IMR-90 (cell line): ENCODE data around the gene B4GALT5. TPM values are rescaled to one million over a fixed set of nuclear protein-coding genes. Genes with fewer than 3 reads are reported as not detected.

Experiments
- ATAC-seq: fragments of 200-7000 bp; cut with Tn5 transposase; 2 replicates; pipeline ENCODE4 v1.9.1; 2020; ENCODE audit warnings: low read depth, mild to moderate bottlenecking, moderate library complexity
- BruUV-seq: library from RNA; stranded (reverse); fragments of 400-500 nt; replicated peaks from 2 replicates; lab custom pipeline; 2021; lab: Mats Ljungman, UMichigan
- CTCF ChIA-PET: fragments of 300-600 bp; formaldehyde crosslinking; extraction: SDS; loops from one replicate; lab custom pipeline; 2021; ENCODE audit warnings: antibody characterized with exemption; lab: Yijun Ruan, JAX
- POLR2A ChIA-PET: fragments of 300-600 bp; sonication (Branson Sonifier 250); formaldehyde crosslinking; loops from one replicate; lab custom pipeline; 2022; ENCODE audit warnings: antibody characterized with exemption; ENCODE audit not compliant: unreplicated experiment; lab: Charles Lee
- DNase-seq: peaks from one replicate; pipeline ENCODE4 v3.0.0; 2013
- H2AFZ ChIP-seq: replicated peaks from 2 replicates; pipeline ENCODE3; 2013; ENCODE audit warnings: low read length, mild to moderate bottlenecking; ENCODE audit not compliant: poor library complexity
- H2AK5ac ChIP-seq: 2 replicates; pipeline ENCODE4 v1.6.1; 2013; ENCODE audit warnings: low read depth, low read length, inconsistent platforms
- H2AK9ac ChIP-seq: replicated peaks from 2 replicates; pipeline ENCODE3; 2013; ENCODE audit warnings: mild to moderate bottlenecking, low read depth, low read length, moderate library complexity; ENCODE audit not compliant: poor library complexity
- H2BK120ac ChIP-seq: 2 replicates; pipeline ENCODE4 v1.6.1; 2013; ENCODE audit warnings: low read depth, low read length, inconsistent platforms
- H2BK15ac ChIP-seq: 3 replicates; pipeline ENCODE4 v1.6.1; 2013; ENCODE audit warnings: low read depth, low read length, inconsistent platforms
- H2BK20ac ChIP-seq: 2 replicates; pipeline ENCODE4 v1.6.1; 2013; ENCODE audit warnings: low read depth, mild to moderate bottlenecking, inconsistent platforms, low read length, moderate library complexity
- H2BK5ac ChIP-seq: 2 replicates; pipeline ENCODE4 v1.6.1; 2013; ENCODE audit warnings: mild to moderate bottlenecking, low read depth, low read length, inconsistent platforms; ENCODE audit not compliant: poor library complexity, severe bottlenecking
- H3K14ac ChIP-seq: replicated peaks from 2 replicates; pipeline ENCODE4 v1.6.1; 2013; ENCODE audit warnings: low read depth, low read length, inconsistent platforms
- H3K18ac ChIP-seq: 2 replicates; pipeline ENCODE4 v1.6.1; 2013; ENCODE audit warnings: low read depth, low read length, control low read depth
- H3K23ac ChIP-seq: 2 replicates; pipeline ENCODE4 v1.6.1; 2013; ENCODE audit warnings: low read depth, low read length, inconsistent platforms
- H3K27ac ChIP-seq: 2 replicates; pipeline ENCODE4 v1.5.1; 2013; ENCODE audit warnings: mild to moderate bottlenecking, control low read depth, low read length; ENCODE audit not compliant: insufficient read depth
- H3K27me3 ChIP-seq: 2 replicates; pipeline ENCODE4 v1.6.1; 2013; ENCODE audit warnings: low read length; ENCODE audit not compliant: control insufficient read depth, insufficient read depth
- H3K36me3 ChIP-seq: 2 replicates; pipeline ENCODE4 v1.6.1; 2013; ENCODE audit warnings: low read length, mixed read lengths; ENCODE audit not compliant: control insufficient read depth, insufficient read depth
- H3K4ac ChIP-seq: 2 replicates; pipeline ENCODE4 v1.6.1; 2013; ENCODE audit warnings: low read depth, low read length, inconsistent platforms
- H3K4me1 ChIP-seq: 2 replicates; pipeline ENCODE4 v1.6.1; 2013; ENCODE audit warnings: low read length, mixed read lengths; ENCODE audit not compliant: control insufficient read depth, insufficient read depth
- H3K4me2 ChIP-seq: 2 replicates; pipeline ENCODE4 v1.6.1; 2013; ENCODE audit warnings: low read depth, mild to moderate bottlenecking, control low read depth, low read length, moderate library complexity
- H3K4me3 ChIP-seq: 2 replicates; pipeline ENCODE4 v1.5.1; 2013; ENCODE audit warnings: low read depth, mild to moderate bottlenecking, control low read depth, low read length, moderate library complexity; ENCODE audit not compliant: insufficient read depth
- H3K56ac ChIP-seq: 2 replicates; pipeline ENCODE4 v1.6.1; 2013; ENCODE audit warnings: low read length, inconsistent platforms; ENCODE audit not compliant: insufficient read depth; ENCODE audit errors: extremely low read depth
- H3K79me1 ChIP-seq, 2 experiments: 2 replicates each; pipeline ENCODE4 v1.6.1; 2013; ENCODE audit warnings: low read length in 2 of 2, inconsistent platforms in 1 of 2, low read depth in 1 of 2
- H3K9ac ChIP-seq: 2 replicates; pipeline ENCODE4 v1.6.1; 2013; ENCODE audit warnings: low read depth, low read length, control low read depth
- H3K9me1 ChIP-seq: 2 replicates; pipeline ENCODE4 v1.6.1; 2013; ENCODE audit warnings: low read length, inconsistent platforms; ENCODE audit not compliant: insufficient read depth
- H3K9me3 ChIP-seq: 2 replicates; pipeline ENCODE4 v1.6.1; 2013; ENCODE audit warnings: low read length; ENCODE audit not compliant: control insufficient read depth, insufficient read depth
- H4K20me1 ChIP-seq: 2 replicates; pipeline ENCODE4 v1.6.1; 2013; ENCODE audit warnings: low read length, inconsistent platforms; ENCODE audit not compliant: insufficient read depth
- H4K5ac ChIP-seq: 2 replicates; pipeline ENCODE4 v1.6.1; 2013; ENCODE audit warnings: mild to moderate bottlenecking, low read depth, low read length, control low read depth
- H4K8ac ChIP-seq, 2 experiments: 2 replicates each; pipeline ENCODE4 v1.6.1; 2013; ENCODE audit warnings: low read depth in 2 of 2, low read length in 2 of 2, control low read depth in 1 of 2, inconsistent platforms in 1 of 2
- H4K91ac ChIP-seq: 2 replicates; pipeline ENCODE4 v1.6.1; 2013; ENCODE audit warnings: low read depth, low read length, inconsistent platforms; ENCODE audit not compliant: insufficient read depth
- POLR2A ChIP-seq: IDR thresholded peaks from 2 replicates; pipeline ENCODE4 v1.6.1; 2012; ENCODE audit warnings: mild to moderate bottlenecking, low read depth, low read length
- RFX5 ChIP-seq: IDR thresholded peaks from 2 replicates; pipeline ENCODE4 v1.8.0; 2012; ENCODE audit warnings: low read depth, mild to moderate bottlenecking, low read length, moderate library complexity
- SMC3 ChIP-seq: fragments of 150-350 bp; IDR thresholded peaks from 2 replicates; pipeline ENCODE4 v1.6.1; 2016; ENCODE audit warnings: low read depth, mild to moderate bottlenecking, antibody characterized with exemption, low read length, moderate library complexity
- WGBS, 2 experiments: methylation state at CpG; one replicate each; pipeline versions ENCODE4 v1.1.5 to v1.1.7; 2013; ENCODE audit warnings: missing lambda C conversion rate in 2 of 2; ENCODE audit not compliant: insufficient read length in 1 of 2; ENCODE audit errors: extremely low coverage in 2 of 2; 5-methylcytosine and 5-hydroxymethylcytosine counted together
- dilution Hi-C: fragments of 300-500 bp; cut with HindIII; formaldehyde crosslinking; loops from one replicate; pipeline ENCODE4 v1.14.3; 2018; ENCODE audit warnings: low sequenced_read_pairs; ENCODE audit not compliant: unreplicated experiment
- in situ Hi-C: fragments of 300-500 bp; cut with MboI; formaldehyde crosslinking; loops from 3 replicates; pipeline ENCODE4 v1.14.3; 2019; ENCODE audit warnings: low sequenced_read_pairs, inconsistent platforms, mixed read lengths
- intact Hi-C: fragments of 100-400 bp; cut with micrococcal nuclease; formaldehyde crosslinking; loops from 2 replicates; pipeline ENCODE4 v1.10.0; 2022
- polyA plus RNA-seq, 3 experiments: library from polyadenylated mRNA; depleted of rRNA; stranded (reverse); fragments of >200 nt; gene quantifications; 2 replicates each; pipeline ENCODE4 v1.2.3, GENCODE V29; 2012; ENCODE audit warnings: low replicate concordance in 1 of 3
- total RNA-seq: library from RNA; depleted of rRNA; stranded (reverse); fragments of >200 nt; gene quantifications from 2 replicates; pipeline ENCODE4 v1.2.3, GENCODE V29; 2012
- TF ChIP-seq, protein P1 (sequence below): conservative IDR thresholded peaks from 2 replicates; pipeline ENCODE4 v1.5.1; 2012; ENCODE audit warnings: mild to moderate bottlenecking, low read depth, low read length, improper control_type of control experiment

Gene B4GALT5
- total and polyA plus RNA-seq, 2 of the 4 experiments (the other 2 are of a cell fraction), result 11.3 to 20.4 TPM

DNA sequence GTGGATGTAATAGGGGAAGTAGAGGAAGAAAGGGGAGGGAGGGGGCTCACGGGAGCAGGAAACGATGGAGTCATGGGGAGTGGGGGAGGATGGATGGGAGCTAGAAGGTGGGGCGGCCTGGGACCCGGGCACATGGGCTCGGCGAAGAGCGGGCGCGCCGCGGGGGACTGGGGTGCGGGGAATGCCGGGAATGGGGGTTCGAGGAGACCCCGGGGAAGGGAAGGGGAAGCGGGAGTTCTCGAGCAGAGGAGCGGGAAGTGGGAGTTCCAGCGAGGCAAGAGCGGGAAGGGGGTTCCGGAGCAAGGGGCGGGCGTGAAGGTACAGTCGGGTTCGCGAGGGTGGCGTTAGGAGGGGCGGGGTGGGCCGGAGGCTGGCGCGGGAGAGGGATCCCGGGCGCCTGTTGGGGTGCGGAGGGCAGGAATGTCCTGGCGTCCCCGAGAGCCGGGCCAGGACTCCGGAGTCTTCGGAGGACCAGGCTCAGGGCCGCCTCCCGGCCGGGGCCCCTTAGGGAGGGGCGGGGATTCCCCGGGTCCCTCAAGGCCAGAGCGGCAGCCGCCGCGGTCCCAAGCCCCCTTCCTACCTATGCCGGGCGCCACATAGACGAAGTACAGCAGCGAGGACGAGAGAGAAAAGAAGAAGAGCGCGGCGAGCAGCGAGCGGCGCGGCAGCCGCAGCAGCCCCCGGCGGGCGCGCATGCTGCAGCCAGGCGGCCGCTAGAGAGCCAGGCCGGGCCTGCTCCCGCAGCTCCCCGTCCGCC, 504 bp downstream of the B4GALT5 start:
- peak overlapping the region; percentile 24 for H3K4ac ChIP-seq
- intact Hi-C loops, result loop anchor here (5.0 kb wide), 1 partner anchor 99 kb away; the partner anchor contains the start of gene SLC9A8
- H2BK120ac ChIP-seq, result 0 out of 2 replicates have a peak overlapping the region, but pooled peaks have one; percentile 30
- ChIA-PET CTCF (no interaction called here), POLR2A (no interaction called here)
- DNase-seq (peak; percentile 17), ATAC-seq (peak; percentile 65)
- peak overlapping the region; percentile 98 for H3K4me2 ChIP-seq
- peak overlapping the region; percentile 93 for H2AK9ac ChIP-seq
- H4K8ac ChIP-seq, result peak overlapping the region; percentile 60 to 73; a peak in 2 of 4 replicates
- H2AK5ac ChIP-seq, result peak overlapping the region; percentile 97
- peak overlapping the region; percentile 78 for H2BK5ac ChIP-seq
- no peaks in the 10 kb centered on the region for H3K27me3 ChIP-seq
- peak overlapping the region; percentile 94 for H2AFZ ChIP-seq
- peaks cover 8% of the 10 kb centered on the region for H3K4me1 ChIP-seq
- 1% methylated on average over 20 of the region's 71 CpGs; no CpG with 5 or more reads in 1 of the 2 experiments for WGBS, 2 experiments
- peak overlapping the region; percentile 72 for H4K5ac ChIP-seq
- H3K14ac ChIP-seq, result peak overlapping the region; percentile 87
- H3K18ac ChIP-seq, result peak overlapping the region; percentile 57
- peaks cover 42% of the 10 kb centered on the region for H4K20me1 ChIP-seq
- in situ Hi-C loops, result no loop called here
- peak overlapping the region; percentile 100 for H3K4me3 ChIP-seq
- H3K9me1 ChIP-seq, result peaks cover 3% of the 10 kb centered on the region; the same call in 1 of the 2 replicates
- dilution Hi-C loops, result no loop called here
- H3K9me3 ChIP-seq, result no peaks in the 10 kb centered on the region
- peak overlapping the region; percentile 88 for H3K27ac ChIP-seq
- peaks cover 11 to 44% of the 10 kb centered on the region in 2 experiments; a peak in 3 of 4 replicates for H3K79me1 ChIP-seq
- H3K9ac ChIP-seq, result peak overlapping the region; percentile 97
- peak overlapping the region; percentile 36 for H3K56ac ChIP-seq
- H2BK15ac ChIP-seq, result no peak overlapping the region
- H2BK20ac ChIP-seq, result no peak overlapping the region
- H4K91ac ChIP-seq, result peak overlapping the region; percentile 66; the same call in 1 of the 2 replicates
- H3K23ac ChIP-seq, result peak overlapping the region; percentile 92
- BruUV-seq, result no TSS peak
- H3K36me3 ChIP-seq, result no peaks in the 10 kb centered on the region
- TF ChIP-seq SMC3, result no peak
- TF ChIP-seq RFX5, result no peak
- TF ChIP-seq, protein P1, sequence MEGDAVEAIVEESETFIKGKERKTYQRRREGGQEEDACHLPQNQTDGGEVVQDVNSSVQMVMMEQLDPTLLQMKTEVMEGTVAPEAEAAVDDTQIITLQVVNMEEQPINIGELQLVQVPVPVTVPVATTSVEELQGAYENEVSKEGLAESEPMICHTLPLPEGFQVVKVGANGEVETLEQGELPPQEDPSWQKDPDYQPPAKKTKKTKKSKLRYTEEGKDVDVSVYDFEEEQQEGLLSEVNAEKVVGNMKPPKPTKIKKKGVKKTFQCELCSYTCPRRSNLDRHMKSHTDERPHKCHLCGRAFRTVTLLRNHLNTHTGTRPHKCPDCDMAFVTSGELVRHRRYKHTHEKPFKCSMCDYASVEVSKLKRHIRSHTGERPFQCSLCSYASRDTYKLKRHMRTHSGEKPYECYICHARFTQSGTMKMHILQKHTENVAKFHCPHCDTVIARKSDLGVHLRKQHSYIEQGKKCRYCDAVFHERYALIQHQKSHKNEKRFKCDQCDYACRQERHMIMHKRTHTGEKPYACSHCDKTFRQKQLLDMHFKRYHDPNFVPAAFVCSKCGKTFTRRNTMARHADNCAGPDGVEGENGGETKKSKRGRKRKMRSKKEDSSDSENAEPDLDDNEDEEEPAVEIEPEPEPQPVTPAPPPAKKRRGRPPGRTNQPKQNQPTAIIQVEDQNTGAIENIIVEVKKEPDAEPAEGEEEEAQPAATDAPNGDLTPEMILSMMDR, result 0 out of 2 replicates have a peak, but pooled peaks have one; percentile 6
- TF ChIP-seq POLR2A, result no peak
